GM12878 (cell line): ENCODE data around the gene SRRM5. TPM values are rescaled to one million over a fixed set of nuclear protein-coding genes. Genes with fewer than 3 reads are reported as not detected.

Experiments
- ATAC-seq: fragments of 200-7000 bp; cut with Tn5 transposase; 3 replicates; pipeline ENCODE4 v1.9.1; 2020; ENCODE audit warnings: mild to moderate bottlenecking, moderate library complexity
- BruUV-seq: library from RNA; stranded (reverse); fragments of 400-500 nt; replicated peaks from 2 replicates; lab custom pipeline; 2021; lab: Mats Ljungman, UMichigan
- CTCF ChIA-PET: fragments of 300-600 bp; sonication (Branson Sonifier 250); formaldehyde crosslinking; extraction: SDS; loops from one replicate; lab custom pipeline; 2021; ENCODE audit warnings: inconsistent platforms; lab: Yijun Ruan, JAX
- POLR2A ChIA-PET: fragments of 350-600 bp; formaldehyde crosslinking; extraction: SDS; loops from one replicate; lab custom pipeline; 2021; ENCODE audit warnings: inconsistent platforms; lab: Charles Lee
- RAD21 ChIA-PET: fragments of 300-600 bp; sonication (Branson Sonifier 250); formaldehyde crosslinking; loops from one replicate; lab custom pipeline; 2023; ENCODE audit warnings: antibody characterized with exemption; ENCODE audit not compliant: unreplicated experiment; lab: Charles Lee
- SMC1A ChIA-PET: fragments of 300-600 bp; sonication (Branson Sonifier 250); formaldehyde crosslinking; loops from one replicate; lab custom pipeline; 2023; ENCODE audit not compliant: unreplicated experiment, uncharacterized antibody; lab: Charles Lee
- DNase-seq: peaks from one replicate; pipeline ENCODE4 v3.0.0-alpha.2; 2011; ENCODE audit warnings: low read depth, low spot score
- FAIRE-seq: peaks from 3 replicates; lab custom pipeline; 2011; peaks lifted over from hg19 to GRCh38; lab: Jason Lieb, UNC
- H2AFZ ChIP-seq: 2 replicates; pipeline ENCODE4 v1.6.0; 2011; ENCODE audit warnings: low read depth, low read length, control low read depth; ENCODE audit not compliant: control insufficient read depth
- H3K27ac ChIP-seq: 2 replicates; pipeline ENCODE4 v1.5.1; 2011; ENCODE audit warnings: control low read depth; ENCODE audit not compliant: control insufficient read depth, insufficient read depth
- H3K27me3 ChIP-seq, 2 experiments: replicated peaks in 1 of 2; 2 replicates each; pipeline versions ENCODE4 v1.6.0 to v1.6.1; 2011; ENCODE audit warnings: low read length in 1 of 2; ENCODE audit not compliant: control insufficient read depth in 2 of 2, insufficient read depth in 2 of 2
- H3K36me3 ChIP-seq, 2 experiments: 2 replicates each; pipeline ENCODE4 v1.5.1; 2011; ENCODE audit warnings: low read length in 1 of 2; ENCODE audit not compliant: control insufficient read depth in 2 of 2, insufficient read depth in 2 of 2
- H3K4me1 ChIP-seq: 2 replicates; pipeline ENCODE4 v1.6.1; 2011; ENCODE audit warnings: mild to moderate bottlenecking, low read length, moderate library complexity, mixed read lengths; ENCODE audit not compliant: control insufficient read depth, insufficient read depth
- H3K4me2 ChIP-seq: 2 replicates; pipeline ENCODE4 v1.6.0; 2011; ENCODE audit warnings: control low read depth; ENCODE audit not compliant: control insufficient read depth, insufficient read depth
- H3K4me3 ChIP-seq: fragments of 200-600 bp; sonication (generic); 2 replicates; pipeline ENCODE4 v1.5.1; 2016
- H3K79me2 ChIP-seq: 2 replicates; pipeline ENCODE4 v1.6.0; 2011; ENCODE audit warnings: low read length; ENCODE audit not compliant: control insufficient read depth, insufficient read depth
- H3K9ac ChIP-seq: 2 replicates; pipeline ENCODE4 v1.8.0; 2011; ENCODE audit warnings: low read length, control low read depth, mixed read lengths; ENCODE audit not compliant: control insufficient read depth, insufficient read depth
- H3K9me3 ChIP-seq: replicated peaks from 3 replicates; pipeline ENCODE4 v1.5.1; 2011; ENCODE audit warnings: mild to moderate bottlenecking, low read length; ENCODE audit not compliant: control insufficient read depth, insufficient read depth
- H4K20me1 ChIP-seq: 2 replicates; pipeline ENCODE4 v1.6.0; 2011; ENCODE audit not compliant: control insufficient read depth, insufficient read depth
- BACH1 ChIP-seq: fragments of 450-650 bp; IDR thresholded peaks from 2 replicates; pipeline ENCODE4 v1.6.1; 2017; ENCODE audit warnings: mild to moderate bottlenecking, borderline replicate concordance
- EED ChIP-seq: sonication (generic); IDR thresholded peaks from 2 replicates; pipeline ENCODE4 v1.6.1; 2016; ENCODE audit warnings: antibody characterized with exemption, low read depth
- JUNB ChIP-seq: IDR thresholded peaks from 2 replicates; pipeline ENCODE4 v1.6.1; 2016; ENCODE audit warnings: antibody characterized with exemption, mild to moderate bottlenecking
- MEF2B ChIP-seq: fragments of 450-650 bp; IDR thresholded peaks from 2 replicates; pipeline ENCODE4 v1.6.1; 2018; ENCODE audit warnings: mild to moderate bottlenecking, moderate library complexity; ENCODE audit not compliant: partially characterized antibody, poor library complexity, severe bottlenecking
- RAD21 ChIP-seq: IDR thresholded peaks from 2 replicates; pipeline ENCODE4 v1.6.1; 2011; ENCODE audit warnings: mild to moderate bottlenecking, low read depth, low read length, moderate library complexity; ENCODE audit not compliant: insufficient read depth
- RFX5 ChIP-seq: IDR thresholded peaks from 2 replicates; pipeline ENCODE4 v1.6.1; 2011; ENCODE audit warnings: low read depth, low read length, improper control_type of control experiment
- RUNX3 ChIP-seq: IDR thresholded peaks from 2 replicates; pipeline ENCODE4 v1.6.1; 2012; ENCODE audit warnings: low read length, inconsistent platforms
- SMAD1 ChIP-seq: fragments of 450-650 bp; IDR thresholded peaks from 2 replicates; pipeline ENCODE4 v1.6.1; 2018; ENCODE audit warnings: mild to moderate bottlenecking, low read depth; ENCODE audit not compliant: partially characterized antibody
- SMAD5 ChIP-seq: IDR thresholded peaks from 2 replicates; pipeline ENCODE4 v1.6.1; 2016; ENCODE audit warnings: antibody characterized with exemption, low read depth
- ZNF24 ChIP-seq: fragments of 450-650 bp; IDR thresholded peaks from 2 replicates; pipeline ENCODE4 v1.6.1; 2017; ENCODE audit warnings: antibody characterized with exemption, mild to moderate bottlenecking
- WGBS: methylation state at CpG from one replicate; pipeline ENCODE4 v1.1.6; 2016; ENCODE audit warnings: low lambda C conversion rate; ENCODE audit not compliant: insufficient replicate concordance, insufficient coverage; ENCODE audit errors: missing lambda C conversion rate; 5-methylcytosine and 5-hydroxymethylcytosine counted together
- in situ Hi-C: fragments of 300-500 bp; cut with MboI; formaldehyde crosslinking; loops from 9 replicates; pipeline ENCODE4 v1.14.3; 2018; ENCODE audit warnings: mixed read lengths
- intact Hi-C: fragments of 100-400 bp; cut with micrococcal nuclease; formaldehyde crosslinking; loops from one replicate; pipeline ENCODE4 v1.14.2; 2022; ENCODE audit not compliant: unreplicated experiment
- polyA plus RNA-seq, 11 experiments: library from polyadenylated mRNA; depleted of rRNA in 4 of 11; unstranded in 6 of 11; stranded (reverse) in 5 of 11; fragments of >200 nt; fragmentation: Nextera tagmentation in 4 of 11; fragmentation: Illumina TruSeq in 1 of 11; extraction: Ambion mirVana in 4 of 11; extraction: Trizol in 1 of 11; gene quantifications; 1 replicate in 1 of 11; 2 replicates in 10 of 11; pipeline versions ENCODE4 v1.2.1 to v1.2.3, GENCODE V29; 2011 to 2016; ENCODE audit warnings: inconsistent platforms in 2 of 11, missing spikeins in 2 of 11, low read depth in 1 of 11
- total RNA-seq, 4 experiments: library from RNA; depleted of rRNA in 3 of 4; stranded (reverse); fragments of >200 nt in 3 of 4; fragmentation: Illumina TruSeq in 1 of 4; extraction: Trizol in 1 of 4; gene quantifications; 2 replicates each; pipeline versions ENCODE4 v1.2.1 to v1.2.3, GENCODE V29; 2013 to 2021
- TF ChIP-seq, protein P1 (sequence below), 3 experiments: IDR thresholded peaks in 2 of 3; conservative IDR thresholded peaks in 1 of 3; 2 replicates each; pipeline ENCODE4 v1.5.1; 2011; ENCODE audit warnings: low read depth in 3 of 3, low read length in 3 of 3, mild to moderate bottlenecking in 3 of 3, control low read depth in 2 of 3, moderate library complexity in 2 of 3, inconsistent platforms in 1 of 3, mixed read lengths in 1 of 3; ENCODE audit not compliant: control insufficient read depth in 2 of 3, insufficient read depth in 1 of 3; ENCODE audit errors: extremely low read depth in 1 of 3
- TF ChIP-seq, protein P2 (sequence below): fragments of 450-650 bp; formaldehyde crosslinking; IDR thresholded peaks from 2 replicates; pipeline ENCODE4 v1.5.0; 2022; ENCODE audit warnings: mild to moderate bottlenecking, missing genetic modification characterization

SRRM5 gene
- total and polyA plus RNA-seq, 10 of the 15 experiments (the other 5 are each of a cell fraction or from before 2014, with no cell fraction given), result 0.06 to 0.38 (median 0.24) TPM; not detected in 2

GRCh38 chr19:43624933-43625332, 13.0 kb downstream of the SRRM5 start:
- ChIA-PET RAD21 (no interaction called here), SMC1A (no interaction called here), POLR2A (no interaction called here), CTCF (interaction anchor here (1.5 kb wide), 1 partner anchor 43 kb away, joined by 4 read pairs; no protein-coding TSS in a partner anchor)
- ATAC-seq (peak; percentile 78), DNase-seq (no peak), FAIRE-seq (no peak)
- in situ Hi-C loops (no loop called here), intact Hi-C loops (no loop called here)
- BruUV-seq, result no TSS peak
- H3K4me1 ChIP-seq, result peaks cover 2% of the 10 kb centered on the region; the same call in 1 of the 2 replicates
- H3K79me2 ChIP-seq, result peaks cover 1% of the 10 kb centered on the region; the same call in 1 of the 2 replicates
- 6% methylated on average over 25 of the region's 30 CpGs for WGBS
- H2AFZ ChIP-seq, result no peak overlapping the region
- TF ChIP-seq, protein P1, sequence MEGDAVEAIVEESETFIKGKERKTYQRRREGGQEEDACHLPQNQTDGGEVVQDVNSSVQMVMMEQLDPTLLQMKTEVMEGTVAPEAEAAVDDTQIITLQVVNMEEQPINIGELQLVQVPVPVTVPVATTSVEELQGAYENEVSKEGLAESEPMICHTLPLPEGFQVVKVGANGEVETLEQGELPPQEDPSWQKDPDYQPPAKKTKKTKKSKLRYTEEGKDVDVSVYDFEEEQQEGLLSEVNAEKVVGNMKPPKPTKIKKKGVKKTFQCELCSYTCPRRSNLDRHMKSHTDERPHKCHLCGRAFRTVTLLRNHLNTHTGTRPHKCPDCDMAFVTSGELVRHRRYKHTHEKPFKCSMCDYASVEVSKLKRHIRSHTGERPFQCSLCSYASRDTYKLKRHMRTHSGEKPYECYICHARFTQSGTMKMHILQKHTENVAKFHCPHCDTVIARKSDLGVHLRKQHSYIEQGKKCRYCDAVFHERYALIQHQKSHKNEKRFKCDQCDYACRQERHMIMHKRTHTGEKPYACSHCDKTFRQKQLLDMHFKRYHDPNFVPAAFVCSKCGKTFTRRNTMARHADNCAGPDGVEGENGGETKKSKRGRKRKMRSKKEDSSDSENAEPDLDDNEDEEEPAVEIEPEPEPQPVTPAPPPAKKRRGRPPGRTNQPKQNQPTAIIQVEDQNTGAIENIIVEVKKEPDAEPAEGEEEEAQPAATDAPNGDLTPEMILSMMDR (IDR thresholded peaks at IDR 0.05 in 2 of 3, conservative IDR thresholded peaks at IDR 0.05 in 1 of 3; ENCODE audit: control insufficient read depth in 2 of 3, extremely low read depth in 1 of 3, insufficient read depth in 1 of 3, low read depth in 3 of 3, low read length in 3 of 3), result peak; percentile 37 to 40 (median 39); a peak in 4 of 6 replicates
- TF ChIP-seq RUNX3, result peak; percentile 81
- TF ChIP-seq, protein P2, sequence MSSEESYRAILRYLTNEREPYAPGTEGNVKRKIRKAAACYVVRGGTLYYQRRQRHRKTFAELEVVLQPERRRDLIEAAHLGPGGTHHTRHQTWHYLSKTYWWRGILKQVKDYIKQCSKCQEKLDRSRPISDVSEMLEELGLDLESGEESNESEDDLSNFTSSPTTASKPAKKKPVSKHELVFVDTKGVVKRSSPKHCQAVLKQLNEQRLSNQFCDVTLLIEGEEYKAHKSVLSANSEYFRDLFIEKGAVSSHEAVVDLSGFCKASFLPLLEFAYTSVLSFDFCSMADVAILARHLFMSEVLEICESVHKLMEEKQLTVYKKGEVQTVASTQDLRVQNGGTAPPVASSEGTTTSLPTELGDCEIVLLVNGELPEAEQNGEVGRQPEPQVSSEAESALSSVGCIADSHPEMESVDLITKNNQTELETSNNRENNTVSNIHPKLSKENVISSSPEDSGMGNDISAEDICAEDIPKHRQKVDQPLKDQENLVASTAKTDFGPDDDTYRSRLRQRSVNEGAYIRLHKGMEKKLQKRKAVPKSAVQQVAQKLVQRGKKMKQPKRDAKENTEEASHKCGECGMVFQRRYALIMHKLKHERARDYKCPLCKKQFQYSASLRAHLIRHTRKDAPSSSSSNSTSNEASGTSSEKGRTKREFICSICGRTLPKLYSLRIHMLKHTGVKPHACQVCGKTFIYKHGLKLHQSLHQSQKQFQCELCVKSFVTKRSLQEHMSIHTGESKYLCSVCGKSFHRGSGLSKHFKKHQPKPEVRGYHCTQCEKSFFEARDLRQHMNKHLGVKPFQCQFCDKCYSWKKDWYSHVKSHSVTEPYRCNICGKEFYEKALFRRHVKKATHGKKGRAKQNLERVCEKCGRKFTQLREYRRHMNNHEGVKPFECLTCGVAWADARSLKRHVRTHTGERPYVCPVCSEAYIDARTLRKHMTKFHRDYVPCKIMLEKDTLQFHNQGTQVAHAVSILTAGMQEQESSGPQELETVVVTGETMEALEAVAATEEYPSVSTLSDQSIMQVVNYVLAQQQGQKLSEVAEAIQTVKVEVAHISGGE (CRISPR knock-in tag), result no peak
- no peak for TF ChIP-seq SMAD1
- no peak for TF ChIP-seq SMAD5
- TF ChIP-seq BACH1, result no peak
- TF ChIP-seq JUNB, result no peak
- no peak for TF ChIP-seq RFX5
- TF ChIP-seq EED, result peak; percentile 27; the same call in 1 of the 2 replicates
- TF ChIP-seq MEF2B, result no peak
- no peak for TF ChIP-seq ZNF24
- TF ChIP-seq RAD21, result peak; percentile 37; the same call in 1 of the 2 replicates
- H4K20me1 ChIP-seq, result no peaks in the 10 kb centered on the region
- H3K9me3 ChIP-seq, result no peaks in the 10 kb centered on the region
- no peak overlapping the region for H3K27ac ChIP-seq
- H3K36me3 ChIP-seq, result no peaks in the 10 kb centered on the region
- H3K4me2 ChIP-seq, result no peak overlapping the region
- no peak overlapping the region for H3K4me3 ChIP-seq
- H3K9ac ChIP-seq, result no peak overlapping the region
- H3K27me3 ChIP-seq, result no peaks in the 10 kb centered on the region
